Heart right ventricle (tissue), 16 donors: ENCODE data around the gene FGF9. TPM values are rescaled to one million over a fixed set of nuclear protein-coding genes. Genes with fewer than 3 reads are reported as not detected.

Experiments
- ATAC-seq, 8 donors: fragments of 200-7000 bp; cut with Tn5 transposase; one replicate each; pipeline ENCODE4 v1.9.1; 2020; ENCODE audit warnings: mild to moderate bottlenecking in 8 of 8, moderate library complexity in 8 of 8, moderate number of reproducible peaks in 1 of 8
- DNase-seq, 2 donors: peaks; one replicate each; pipeline ENCODE4 v3.0.0-alpha.2; 2020
- H3K27ac ChIP-seq, 10 donors: fragments of 200-600 bp; sonication (generic) in 2 of 10; one replicate each; pipeline versions ENCODE4 v1.5.0 to v1.8.0; 2020 to 2022; ENCODE audit warnings: mild to moderate bottlenecking in 3 of 10
- H3K27me3 ChIP-seq, 7 donors: fragments of 200-600 bp; one replicate each; pipeline ENCODE4 v1.8.0; 2021 to 2022; ENCODE audit warnings: mild to moderate bottlenecking in 2 of 7
- H3K36me3 ChIP-seq, 9 donors: fragments of 200-600 bp; sonication (generic) in 1 of 9; one replicate each; pipeline versions ENCODE4 v1.5.0 to v1.8.0; 2020 to 2022; ENCODE audit warnings: mild to moderate bottlenecking in 2 of 9
- H3K4me1 ChIP-seq, 9 donors: fragments of 200-600 bp; sonication (generic) in 1 of 9; one replicate each; pipeline versions ENCODE4 v1.5.0 to v1.8.0; 2020 to 2022; ENCODE audit warnings: mild to moderate bottlenecking in 4 of 9
- H3K4me3 ChIP-seq, 10 donors: fragments of 200-600 bp; sonication (generic) in 2 of 10; one replicate each; pipeline versions ENCODE4 v1.5.0 to v1.8.0; 2020 to 2022; ENCODE audit warnings: mild to moderate bottlenecking in 7 of 10, moderate library complexity in 2 of 10
- H3K9me3 ChIP-seq, 11 donors: fragments of 200-600 bp in 10 of 11; sonication (generic) in 2 of 11; one replicate each; pipeline versions ENCODE4 v1.5.0 to v1.8.0; 2013 to 2022; ENCODE audit warnings: mild to moderate bottlenecking in 2 of 11, control low read depth in 1 of 11, moderate library complexity in 1 of 11
- WGBS, 2 donors: extraction: QIAGEN DNeasy Blood & Tissue Kit; methylation state at CpG; one replicate each; pipeline ENCODE4 v1.1.7; 2013; ENCODE audit warnings: inconsistent platforms in 1 of 2; 5-methylcytosine and 5-hydroxymethylcytosine counted together
- intact Hi-C, 10 donors: fragments of 100-400 bp; cut with DNase I; formaldehyde crosslinking; loops; one replicate each; pipeline versions ENCODE4 v1.11.1 to v1.14.2; 2022
- long read RNA-seq, 3 donors: library from polyadenylated mRNA; unstranded; transcript quantifications; one replicate each; pipeline ENCODE4 v2.0.0, GENCODE V29; 2020 to 2021
- polyA plus RNA-seq, 2 donors: library from polyadenylated mRNA; stranded (reverse); fragments of 200-250 nt; gene quantifications; one replicate each; pipeline ENCODE4 v1.2.3, GENCODE V29; 2013
- total RNA-seq, 10 donors: library from RNA; stranded (reverse); fragmentation: NEBNext Ultra II Directional in 3 of 10; extraction: Animal tissue kit (Norgen Biotek cat#: 25700) in 3 of 10; gene quantifications; one replicate each; pipeline versions ENCODE4 v1.2.1 to v1.2.4, GENCODE V29; 2021 to 2023
- TF ChIP-seq, protein P1 (sequence below), 9 donors: fragments of 200-600 bp; sonication (generic) in 2 of 9; IDR thresholded peaks; one replicate each; pipeline versions ENCODE4 v1.5.0 to v1.8.0; 2021 to 2022; ENCODE audit warnings: antibody characterized with exemption in 9 of 9, mild to moderate bottlenecking in 5 of 9, moderate library complexity in 1 of 9
- donor health status: Arrhythmogenic right ventricular cardiomyopathy.
- donor health status: ischemic (EF 13 %, LVEDD 7.1; RV severe dilation, severe dysfunction).
- donor health status: healthy with polysubstance abuse.
- donor health status: DM: no; HTN: yes; CAD: no.
- donor health status: DM: no; HTN: no; CAD: no.
- donor health status: ischemic (EF 25% LVEDD 6.9; RV normal size, moderate dysfunction).
- donor health status: ischemic (EF 25% LVEDD 5.7; RV mildly dilated, moderate dysfunction).
- donor health status: healthy.
- donor health status: DM: yes; HTN: yes; CAD: no.
- donor health status: Ischemic cardiomyopathy.
- donor health status: ischemic (EF 35%, LVEDD 5.7; RV mildly dilated, moderate dysfunction).
- donor health status: nonischemic (EF 11% LVEDD 7.7; RV severe dilation, severe dysfunction).
- donor health status: DM: yes; HTN: yes; CAD: no.
- donor health status: PGD.
- donor health status: ischemic (EF 29% LVEDD 5.4; RV normal size, mild dysfunction).
- donor health status: nonischemic (EF 23%, LVEDD 6.1; RV moderate dilation, normal function).

Gene FGF9
- total RNA-seq, result 10 to 100 TPM in 3 of 10 donors, 1 to 10 TPM in 7; 4.5 to 14.0 (median 9.3) TPM
- polyA plus RNA-seq, result 1 to 10 TPM in 1 of 2 donors, under 1 TPM in 1; 0.96 to 9.6 TPM
- long read RNA-seq, donor 1, full-length matches to known transcripts, result 5 of 13 reads
- long read RNA-seq, donor 1, partial matches to known transcripts, result 0 of 13 reads
- long read RNA-seq, donor 1, other reads (novel, unspliced or antisense), result 8 of 13 reads
- long read RNA-seq, donor 2, full-length matches to known transcripts, result 3 of 8 reads
- long read RNA-seq, donor 2, partial matches to known transcripts, result 1 of 8 reads
- long read RNA-seq, donor 2, other reads (novel, unspliced or antisense), result 4 of 8 reads
- long read RNA-seq, donor 3, full-length matches to known transcripts, result 10 of 15 reads
- long read RNA-seq, donor 3, partial matches to known transcripts, result 0 of 15 reads
- long read RNA-seq, donor 3, other reads (novel, unspliced or antisense), result 5 of 15 reads

DNA sequence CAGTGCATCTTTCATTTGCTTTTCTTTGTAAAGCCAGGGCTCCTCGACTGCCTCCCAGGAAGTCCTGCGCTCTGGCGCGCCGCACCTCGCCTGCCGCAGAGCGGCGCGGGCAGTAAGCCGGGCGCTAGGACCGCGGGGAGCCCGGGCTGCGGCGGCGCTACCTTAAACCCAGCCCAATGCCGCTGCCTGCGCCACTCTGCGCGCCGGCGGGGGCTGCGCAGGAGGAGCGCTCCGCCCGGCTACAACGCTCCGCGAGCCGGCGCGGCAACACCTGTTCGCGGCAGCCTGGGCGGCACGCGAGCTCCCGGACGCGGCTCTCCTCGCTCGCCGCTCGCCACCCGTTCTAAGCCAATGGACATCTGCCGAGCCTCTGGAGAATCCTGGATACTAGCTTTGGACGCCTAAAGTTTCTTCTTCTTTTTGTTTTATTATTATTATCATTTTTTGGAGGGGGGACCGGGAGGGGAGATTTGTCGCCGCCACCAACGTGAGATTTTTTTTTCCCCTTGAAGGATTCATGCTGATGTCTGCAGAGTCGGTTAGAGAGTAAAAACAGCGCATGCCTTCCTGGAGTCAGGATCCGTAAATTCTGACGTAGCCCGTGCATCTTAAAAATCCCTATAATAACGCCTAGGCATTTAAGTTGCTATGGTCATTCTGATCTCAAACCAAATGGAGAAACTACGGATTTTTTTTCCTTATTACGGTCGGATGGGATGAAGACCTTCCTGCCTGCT, at the start of gene FGF9:
Gene FGF9 (plus strand): TSS at position 191 of the 737 bp plus-strand sequence. CDS start 840 bp downstream, outside the sequence.
- ATAC-seq (peak; percentile 76 to 88 (median 84)), DNase-seq (peak; percentile 46 to 77)
- TF ChIP-seq, protein P1, sequence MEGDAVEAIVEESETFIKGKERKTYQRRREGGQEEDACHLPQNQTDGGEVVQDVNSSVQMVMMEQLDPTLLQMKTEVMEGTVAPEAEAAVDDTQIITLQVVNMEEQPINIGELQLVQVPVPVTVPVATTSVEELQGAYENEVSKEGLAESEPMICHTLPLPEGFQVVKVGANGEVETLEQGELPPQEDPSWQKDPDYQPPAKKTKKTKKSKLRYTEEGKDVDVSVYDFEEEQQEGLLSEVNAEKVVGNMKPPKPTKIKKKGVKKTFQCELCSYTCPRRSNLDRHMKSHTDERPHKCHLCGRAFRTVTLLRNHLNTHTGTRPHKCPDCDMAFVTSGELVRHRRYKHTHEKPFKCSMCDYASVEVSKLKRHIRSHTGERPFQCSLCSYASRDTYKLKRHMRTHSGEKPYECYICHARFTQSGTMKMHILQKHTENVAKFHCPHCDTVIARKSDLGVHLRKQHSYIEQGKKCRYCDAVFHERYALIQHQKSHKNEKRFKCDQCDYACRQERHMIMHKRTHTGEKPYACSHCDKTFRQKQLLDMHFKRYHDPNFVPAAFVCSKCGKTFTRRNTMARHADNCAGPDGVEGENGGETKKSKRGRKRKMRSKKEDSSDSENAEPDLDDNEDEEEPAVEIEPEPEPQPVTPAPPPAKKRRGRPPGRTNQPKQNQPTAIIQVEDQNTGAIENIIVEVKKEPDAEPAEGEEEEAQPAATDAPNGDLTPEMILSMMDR (IDR thresholded peaks at IDR 0.05), result peak in 1 of 9 donors; percentile 12
- Histone ChIP-seq H3K4me1 (peaks cover 5 to 65% (median 46%) of the 10 kb centered on the region in 9 donors), H3K9me3 (no peaks in the 10 kb centered on the region), H3K4me3 (peak within 1 kb of the TSS; percentile 44 to 77 (median 64)), H3K27me3 (peaks cover 0 to 98% (median 69%) of the 10 kb centered on the region in 7 donors), H3K36me3 (no peaks in the 10 kb centered on the region), H3K27ac (peak within 1 kb of the TSS in 9 of 10 donors; percentile 13 to 71 (median 62))
- 0 to 1% methylated on average over 62 of the region's 62 CpGs for WGBS, 2 donors
- intact Hi-C loops, result loop anchor here in 3 of 10 donors (5.0 to 10.0 kb wide), 2 partner anchors 64 to 66 kb away; no protein-coding TSS in a partner anchor

DNA sequence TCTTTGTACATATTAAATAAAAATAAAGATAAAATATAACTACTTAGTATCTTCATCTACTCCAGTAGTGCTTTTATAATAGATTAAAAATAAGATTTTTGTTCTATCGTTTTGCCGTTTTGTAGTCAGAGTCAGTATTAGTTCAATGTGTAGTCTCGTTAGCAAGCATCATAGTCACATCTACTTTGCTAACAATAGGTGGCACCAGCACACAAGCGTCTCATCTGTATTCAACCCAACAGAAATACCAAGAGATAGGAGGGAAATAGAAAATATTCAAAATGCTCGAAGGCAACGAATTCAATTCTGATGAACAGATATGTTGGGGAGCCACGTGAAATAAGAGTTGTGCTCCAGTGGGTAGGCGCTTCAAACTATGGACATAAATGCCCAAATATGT, 45.5 kb upstream of the FGF9 start:
- intact Hi-C loops, result no loop called here
- H3K36me3 ChIP-seq, result no peaks in the 10 kb centered on the region
- H3K4me1 ChIP-seq, result no peaks in the 10 kb centered on the region
- 51 to 53% methylated on average over 8 of the region's 8 CpGs for WGBS, 2 donors
- DNase-seq (no peak), ATAC-seq (peak in 2 of 8 donors; percentile 38 to 47)
- no peak overlapping the region for H3K4me3 ChIP-seq
- H3K9me3 ChIP-seq, result peaks cover 0 to 1% (median 0%) of the 10 kb centered on the region in 11 donors
- H3K27ac ChIP-seq, result no peak overlapping the region
- H3K27me3 ChIP-seq, result peaks cover 0 to 14% (median 0%) of the 10 kb centered on the region in 7 donors
- TF ChIP-seq, protein P1 (IDR thresholded peaks at IDR 0.05), result peak in 8 of 9 donors; percentile 9 to 60 (median 47)

DNA sequence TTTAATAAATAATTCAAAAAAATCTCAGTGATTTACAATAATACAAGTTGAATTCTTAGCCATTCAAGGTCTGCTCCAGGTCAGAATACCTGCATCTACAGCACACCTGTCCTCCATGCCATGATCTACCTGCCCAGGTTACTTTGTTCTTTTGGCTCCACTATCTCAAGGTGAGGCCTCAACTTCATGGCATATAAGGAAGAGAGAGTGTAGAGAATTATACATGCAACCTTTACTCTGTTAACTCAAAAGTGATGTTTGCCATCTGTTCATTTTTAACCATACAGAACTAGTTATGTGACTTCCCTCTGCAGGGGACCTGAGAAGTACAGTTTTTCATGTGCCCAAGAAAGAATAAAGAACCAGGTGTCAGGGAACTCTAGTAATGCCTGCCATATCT, 38.7 kb upstream of the FGF9 start:
- no peaks in the 10 kb centered on the region for H3K4me1 ChIP-seq
- no peak overlapping the region for H3K27ac ChIP-seq
- intact Hi-C loops, result loop anchor here in 5 of 10 donors (10.0 kb wide), 3 partner anchors 643 to 1383 kb away; no protein-coding TSS in a partner anchor
- no peak overlapping the region for H3K4me3 ChIP-seq
- ATAC-seq (no peak), DNase-seq (no peak)
- TF ChIP-seq, protein P1 (IDR thresholded peaks at IDR 0.05), result no peak
- peaks cover 0 to 18% (median 4%) of the 10 kb centered on the region in 11 donors for H3K9me3 ChIP-seq
- no peaks in the 10 kb centered on the region for H3K36me3 ChIP-seq
- H3K27me3 ChIP-seq, result peaks cover 0 to 6% (median 1%) of the 10 kb centered on the region in 7 donors

DNA sequence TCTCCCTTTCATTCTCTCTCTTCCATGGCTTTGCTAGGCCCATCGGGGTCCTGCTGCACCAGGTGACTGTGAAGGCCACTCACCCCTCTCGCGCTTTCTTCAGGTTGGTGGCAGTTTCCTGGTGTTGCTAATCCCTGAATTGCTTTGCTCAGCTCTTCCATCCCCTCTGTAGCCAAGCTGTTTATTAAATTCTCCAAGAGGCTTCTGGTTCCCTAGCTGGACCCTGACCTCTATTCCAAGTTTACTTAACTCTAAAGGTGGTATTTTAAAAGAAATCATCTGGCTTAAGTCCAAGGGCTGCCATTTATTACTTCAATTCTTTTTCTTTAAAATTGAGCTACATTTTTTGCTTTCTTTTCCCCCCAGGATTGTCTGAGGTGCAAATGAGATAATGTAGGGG, 34.2 kb upstream of the FGF9 start:
- DNase-seq (no peak), ATAC-seq (no peak)
- 85 to 95% methylated on average over 3 of the region's 3 CpGs for WGBS, 2 donors
- Histone ChIP-seq H3K9me3 (peaks cover 0 to 8% (median under 1%) of the 10 kb centered on the region in 11 donors), H3K36me3 (no peaks in the 10 kb centered on the region), H3K27ac (no peak overlapping the region), H3K4me1 (peaks cover 0 to 5% (median 0%) of the 10 kb centered on the region in 9 donors), H3K4me3 (no peak overlapping the region), H3K27me3 (peaks cover 0 to 20% (median 6%) of the 10 kb centered on the region in 7 donors)
- TF ChIP-seq, protein P1 (IDR thresholded peaks at IDR 0.05), result no peak
- intact Hi-C loops, result loop anchor here in 8 of 10 donors (5.0 to 10.0 kb wide), 5 partner anchors 638 to 1378 kb away; no protein-coding TSS in a partner anchor
